Stimulated activated naive CD4-positive, alpha-beta T cell (primary cell): ENCODE data around the gene NOXRED1.

Source experiments
- DNase-seq, 6 experiments: peaks; one replicate each; lab custom pipeline; 2025; lab: John Stamatoyannopoulos, UW

NOXRED1 gene

GRCh38 chr14:77344377-77344996, 78.8 kb downstream of the NOXRED1 start:
- no peak for DNase-seq
